Measurements from ENCODE around the gene CSRP1. TPM values are rescaled to one million over a fixed set of nuclear protein-coding genes. Genes with fewer than 3 reads are reported as not detected.

The CSRP1 gene
- total and polyA plus RNA-seq, 2 donors = 39.7 to 170 TPM

DNA sequence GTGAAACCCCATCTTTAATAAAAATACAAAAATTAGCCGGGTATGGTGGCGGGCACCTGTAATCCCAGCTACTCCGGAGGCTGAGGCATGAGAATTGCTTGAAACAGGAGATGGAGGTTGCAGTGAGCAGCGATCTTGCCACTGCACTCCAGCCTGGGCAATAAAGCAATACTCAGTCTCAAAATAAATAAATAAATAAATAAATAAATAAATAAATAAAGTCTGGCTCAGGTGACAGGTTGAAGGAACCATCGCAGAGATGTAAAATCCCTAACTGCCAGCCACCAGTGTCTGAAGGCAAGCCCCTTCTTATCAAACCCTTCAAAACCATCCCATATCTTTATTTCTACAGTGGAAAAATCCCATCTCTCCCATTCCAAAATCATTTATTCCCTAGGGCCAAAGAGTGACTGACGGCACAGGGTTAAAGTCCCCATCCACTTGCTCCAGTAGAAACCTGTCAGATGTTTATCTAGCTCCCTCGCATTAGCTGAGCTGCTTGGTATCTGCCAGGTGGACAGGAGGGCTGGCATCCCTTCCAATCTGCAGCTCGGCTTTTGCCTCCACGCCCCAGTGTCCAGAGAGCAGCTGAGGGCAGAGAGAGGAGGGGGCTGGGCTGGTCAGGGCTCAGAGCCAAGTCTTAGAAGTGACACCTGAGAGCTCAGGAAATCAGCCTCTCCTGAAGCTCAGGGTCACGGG, 5.0 kb downstream of the CSRP1 start:
- H3K27ac ChIP-seq (ENCODE audit: low read depth in 1 of 2, low read length in 1 of 2) = peak overlapping the region in 1 of 2 donors; percentile 21
- H3K4me1 ChIP-seq (ENCODE audit: control insufficient read depth in 2 of 2, insufficient read depth in 2 of 2, low read length in 2 of 2) = peaks cover 11 to 29% of the 10 kb centered on the region in 2 donors
- no peak for DNase-seq (ENCODE audit: low read depth in 6 of 9, low spot score in 9 of 9)
- 84% methylated on average over 10 of the region's 10 CpGs for WGBS
- H3K36me3 ChIP-seq (ENCODE audit: control insufficient read depth in 2 of 2, insufficient read depth in 2 of 2, low read length in 1 of 2) = peaks cover 0 to 6% of the 10 kb centered on the region in 2 donors
- no peaks in the 10 kb centered on the region for H3K27me3 ChIP-seq (ENCODE audit: control insufficient read depth in 2 of 2, insufficient read depth in 1 of 2, low read length in 1 of 2)
- H3K4me3 ChIP-seq (ENCODE audit: low read length in 2 of 2) = no peak overlapping the region
- H3K9me3 ChIP-seq (ENCODE audit: control insufficient read depth in 2 of 2, insufficient read depth in 1 of 2, low read length in 1 of 2) = no peaks in the 10 kb centered on the region

DNA sequence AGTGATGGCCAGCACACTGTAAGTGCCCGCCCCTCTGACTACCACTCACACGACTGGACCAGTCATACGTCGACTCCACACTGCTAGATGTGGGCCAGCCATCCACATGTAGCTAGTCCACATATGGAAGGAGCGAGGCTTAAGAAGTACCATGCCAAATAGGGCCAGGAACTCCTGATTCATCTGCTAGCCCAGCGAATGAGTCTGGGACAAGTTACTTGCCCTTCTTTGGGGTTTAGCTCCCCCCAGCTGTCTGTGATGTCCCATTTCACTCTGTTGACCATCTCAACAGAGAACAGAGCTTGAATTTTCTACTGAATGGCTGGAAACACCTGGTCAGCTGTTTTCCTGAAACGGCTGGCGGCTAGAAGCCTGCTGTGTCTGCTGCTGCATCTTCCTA, 5.8 kb downstream of the CSRP1 start:
- 98% methylated on average over 8 of the region's 8 CpGs for WGBS
- Histone ChIP-seq H3K4me1 (ENCODE audit: control insufficient read depth in 2 of 2, insufficient read depth in 2 of 2, low read length in 2 of 2) (peaks cover 8 to 24% of the 10 kb centered on the region in 2 donors), H3K4me3 (ENCODE audit: low read length in 2 of 2) (no peak overlapping the region), H3K27ac (ENCODE audit: low read depth in 1 of 2, low read length in 1 of 2) (no peak overlapping the region), H3K36me3 (ENCODE audit: control insufficient read depth in 2 of 2, insufficient read depth in 2 of 2, low read length in 1 of 2) (peaks cover 0 to 6% of the 10 kb centered on the region in 2 donors), H3K9me3 (ENCODE audit: control insufficient read depth in 2 of 2, insufficient read depth in 1 of 2, low read length in 1 of 2) (no peaks in the 10 kb centered on the region), H3K27me3 (ENCODE audit: control insufficient read depth in 2 of 2, insufficient read depth in 1 of 2, low read length in 1 of 2) (no peaks in the 10 kb centered on the region)
- DNase-seq (ENCODE audit: low read depth in 6 of 9, low spot score in 9 of 9) = no peak

DNA sequence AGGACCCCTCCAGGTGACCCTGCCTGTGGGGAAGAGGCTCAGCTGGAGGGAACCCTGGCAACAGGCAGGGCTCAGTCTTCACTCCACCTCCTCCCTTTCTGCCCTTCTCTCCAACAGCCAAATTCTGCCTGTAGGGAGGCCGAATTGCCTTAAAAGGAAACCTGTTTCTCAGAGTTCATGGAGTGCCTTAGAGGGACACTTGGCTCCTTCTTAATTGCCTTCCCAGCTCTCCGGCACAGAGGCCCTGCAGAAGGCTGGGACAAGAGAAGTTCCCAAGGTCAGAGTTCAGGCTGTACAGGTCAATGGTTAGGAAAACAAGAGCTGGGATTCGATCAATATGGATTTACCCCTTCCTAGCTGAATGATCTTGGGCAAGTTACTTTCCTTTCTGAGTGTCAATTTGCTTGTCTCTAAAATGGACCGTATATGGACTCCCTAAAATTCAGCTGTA, 6.2 kb downstream of the CSRP1 start:
- peaks cover 0 to 6% of the 10 kb centered on the region in 2 donors for H3K36me3 ChIP-seq (ENCODE audit: control insufficient read depth in 2 of 2, insufficient read depth in 2 of 2, low read length in 1 of 2)
- no peaks in the 10 kb centered on the region for H3K27me3 ChIP-seq (ENCODE audit: control insufficient read depth in 2 of 2, insufficient read depth in 1 of 2, low read length in 1 of 2)
- 98% methylated on average over 4 of the region's 4 CpGs for WGBS
- peaks cover 7 to 19% of the 10 kb centered on the region in 2 donors for H3K4me1 ChIP-seq (ENCODE audit: control insufficient read depth in 2 of 2, insufficient read depth in 2 of 2, low read length in 2 of 2)
- DNase-seq (ENCODE audit: low read depth in 6 of 9, low spot score in 9 of 9) = no peak
- no peak overlapping the region for H3K4me3 ChIP-seq (ENCODE audit: low read length in 2 of 2)
- no peaks in the 10 kb centered on the region for H3K9me3 ChIP-seq (ENCODE audit: control insufficient read depth in 2 of 2, insufficient read depth in 1 of 2, low read length in 1 of 2)
- H3K27ac ChIP-seq (ENCODE audit: low read depth in 1 of 2, low read length in 1 of 2) = peak overlapping the region in 1 of 2 donors; percentile 32

DNA sequence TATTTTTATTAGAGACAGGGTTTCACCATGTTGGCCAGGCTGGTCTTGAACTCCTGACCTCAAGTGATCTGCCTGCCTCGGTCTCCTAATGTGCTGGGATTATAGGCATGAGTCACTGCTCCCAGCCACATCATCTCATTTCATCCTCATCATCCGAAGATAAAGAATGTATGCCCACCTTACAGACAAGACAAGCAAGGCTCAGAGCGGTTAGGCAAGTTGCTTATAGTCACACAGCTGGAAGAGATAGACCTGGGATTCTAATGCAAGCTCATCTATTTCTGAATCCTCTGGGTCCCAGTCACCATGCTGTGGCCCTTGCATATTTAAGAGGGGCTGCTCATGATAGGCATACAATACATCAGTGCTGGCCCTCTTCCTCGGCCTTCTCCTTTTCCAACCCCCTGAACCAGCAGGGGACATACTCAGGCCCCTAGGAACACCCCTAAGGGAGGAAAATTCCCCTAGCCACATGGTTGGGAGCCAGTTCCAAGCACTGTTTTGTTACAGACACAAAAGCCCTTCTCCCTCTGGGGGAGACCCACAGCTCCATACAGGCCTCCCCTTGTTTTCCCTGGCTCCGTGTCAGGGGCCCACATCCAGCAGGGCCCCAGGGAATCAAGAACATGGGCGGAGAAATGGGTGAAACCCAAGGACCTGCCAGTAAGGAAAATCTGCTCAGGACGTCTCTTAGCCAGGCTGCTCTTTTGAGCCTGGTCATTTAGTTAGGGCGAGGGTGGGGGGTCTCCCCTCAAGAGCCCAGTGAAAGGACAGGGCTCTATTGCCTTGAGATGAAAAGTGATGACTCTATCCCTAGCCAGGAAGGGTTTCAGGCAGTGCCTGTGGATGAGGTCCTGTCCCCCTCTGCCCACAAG, 6.9 kb downstream of the CSRP1 start:
- Histone ChIP-seq H3K27ac (ENCODE audit: low read depth in 1 of 2, low read length in 1 of 2) (peak overlapping the region in 1 of 2 donors; percentile 32), H3K4me3 (ENCODE audit: low read length in 2 of 2) (no peak overlapping the region), H3K36me3 (ENCODE audit: control insufficient read depth in 2 of 2, insufficient read depth in 2 of 2, low read length in 1 of 2) (peaks cover 0 to 6% of the 10 kb centered on the region in 2 donors), H3K27me3 (ENCODE audit: control insufficient read depth in 2 of 2, insufficient read depth in 1 of 2, low read length in 1 of 2) (no peaks in the 10 kb centered on the region), H3K4me1 (ENCODE audit: control insufficient read depth in 2 of 2, insufficient read depth in 2 of 2, low read length in 2 of 2) (peaks cover 2 to 13% of the 10 kb centered on the region in 2 donors), H3K9me3 (ENCODE audit: control insufficient read depth in 2 of 2, insufficient read depth in 1 of 2, low read length in 1 of 2) (no peaks in the 10 kb centered on the region)
- no peak for DNase-seq (ENCODE audit: low read depth in 6 of 9, low spot score in 9 of 9)
- WGBS = 96% methylated on average over 8 of the region's 8 CpGs

DNA sequence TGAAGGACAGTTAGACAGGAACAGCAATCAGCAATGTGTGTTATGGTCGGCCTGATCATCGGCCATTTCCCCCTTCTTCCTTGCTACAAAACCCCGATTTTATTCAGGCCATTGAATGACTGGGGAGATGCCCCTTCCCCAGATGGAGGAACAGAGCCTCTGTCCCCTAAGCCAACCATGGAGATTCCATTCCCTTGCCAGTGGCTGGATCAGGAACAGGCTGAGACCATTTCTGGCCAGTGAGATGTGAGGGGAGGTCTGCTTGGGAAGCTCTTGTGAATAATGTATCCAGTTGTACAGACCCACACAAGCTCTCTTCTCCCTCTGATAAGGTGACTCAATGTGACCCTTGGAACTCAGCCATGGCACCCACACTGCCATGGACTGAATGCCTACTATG, 7.7 kb downstream of the CSRP1 start:
- Histone ChIP-seq H3K27me3 (ENCODE audit: control insufficient read depth in 2 of 2, insufficient read depth in 1 of 2, low read length in 1 of 2) (no peaks in the 10 kb centered on the region), H3K4me1 (ENCODE audit: control insufficient read depth in 2 of 2, insufficient read depth in 2 of 2, low read length in 2 of 2) (peaks cover 2 to 20% of the 10 kb centered on the region in 2 donors), H3K27ac (ENCODE audit: low read depth in 1 of 2, low read length in 1 of 2) (no peak overlapping the region), H3K36me3 (ENCODE audit: control insufficient read depth in 2 of 2, insufficient read depth in 2 of 2, low read length in 1 of 2) (peaks cover 0 to 6% of the 10 kb centered on the region in 2 donors), H3K4me3 (ENCODE audit: low read length in 2 of 2) (no peak overlapping the region), H3K9me3 (ENCODE audit: control insufficient read depth in 2 of 2, insufficient read depth in 1 of 2, low read length in 1 of 2) (no peaks in the 10 kb centered on the region)
- no peak for DNase-seq (ENCODE audit: low read depth in 6 of 9, low spot score in 9 of 9)
- WGBS = 97% methylated on average over 3 of the region's 3 CpGs

DNA sequence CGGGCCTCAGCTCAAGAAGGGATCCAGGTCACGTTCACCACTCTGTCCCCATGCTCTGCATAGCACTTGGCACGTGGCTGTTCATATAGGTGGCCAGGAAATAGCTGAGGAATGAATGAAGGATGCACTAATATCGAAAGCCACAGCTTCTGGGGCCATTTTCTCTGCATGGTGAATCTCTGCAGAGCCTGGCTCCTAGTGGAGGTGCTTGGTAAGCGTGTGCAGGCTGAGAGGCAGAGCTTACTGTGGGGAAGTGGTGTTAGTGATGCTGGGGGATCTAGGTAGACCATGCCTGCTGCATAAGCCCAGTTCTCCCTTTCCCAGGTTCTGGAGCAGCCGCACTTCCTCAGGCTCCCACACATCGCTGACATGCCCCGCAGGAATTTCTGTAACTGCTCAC, 8.3 kb downstream of the CSRP1 start:
- no peak overlapping the region for H3K4me3 ChIP-seq (ENCODE audit: low read length in 2 of 2)
- 98% methylated on average over 8 of the region's 8 CpGs for WGBS
- H3K36me3 ChIP-seq (ENCODE audit: control insufficient read depth in 2 of 2, insufficient read depth in 2 of 2, low read length in 1 of 2) = peaks cover 0 to 7% of the 10 kb centered on the region in 2 donors
- DNase-seq (ENCODE audit: low read depth in 6 of 9, low spot score in 9 of 9) = no peak
- no peaks in the 10 kb centered on the region for H3K9me3 ChIP-seq (ENCODE audit: control insufficient read depth in 2 of 2, insufficient read depth in 1 of 2, low read length in 1 of 2)
- no peak overlapping the region for H3K27ac ChIP-seq (ENCODE audit: low read depth in 1 of 2, low read length in 1 of 2)
- peaks cover 2 to 22% of the 10 kb centered on the region in 2 donors for H3K4me1 ChIP-seq (ENCODE audit: control insufficient read depth in 2 of 2, insufficient read depth in 2 of 2, low read length in 2 of 2)
- H3K27me3 ChIP-seq (ENCODE audit: control insufficient read depth in 2 of 2, insufficient read depth in 1 of 2, low read length in 1 of 2) = no peaks in the 10 kb centered on the region

DNA sequence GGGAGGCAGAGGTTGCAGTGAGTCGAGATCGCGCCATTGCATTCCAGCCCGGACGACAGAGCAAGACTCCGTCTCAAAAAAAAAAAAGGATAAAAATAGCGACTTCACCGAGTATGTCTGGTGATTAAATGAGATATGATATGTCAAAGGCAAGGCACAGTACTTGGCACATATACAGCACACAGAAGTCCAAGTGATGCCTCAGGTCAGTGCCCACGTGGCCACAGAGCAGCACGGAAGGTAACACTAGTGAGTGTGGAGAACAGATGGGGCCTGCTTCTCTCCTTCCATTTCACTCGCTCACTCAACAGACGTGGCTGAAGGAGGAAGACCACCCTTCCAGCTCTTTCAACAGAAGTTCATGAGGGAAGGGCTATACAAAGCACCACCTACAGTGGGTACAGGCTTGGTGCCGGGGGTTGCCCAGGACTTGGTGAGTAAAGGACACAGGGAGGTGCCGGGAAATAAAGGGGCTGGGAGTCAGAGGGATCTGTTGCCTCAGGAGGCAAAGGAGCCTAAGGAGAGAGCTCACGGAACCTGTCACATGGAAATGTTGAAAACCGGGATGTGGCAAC, 8.9 kb downstream of the CSRP1 start:
- WGBS = 97% methylated on average over 16 of the region's 16 CpGs
- Histone ChIP-seq H3K4me3 (ENCODE audit: low read length in 2 of 2) (no peak overlapping the region), H3K27me3 (ENCODE audit: control insufficient read depth in 2 of 2, insufficient read depth in 1 of 2, low read length in 1 of 2) (no peaks in the 10 kb centered on the region), H3K36me3 (ENCODE audit: control insufficient read depth in 2 of 2, insufficient read depth in 2 of 2, low read length in 1 of 2) (peaks cover 0 to 8% of the 10 kb centered on the region in 2 donors), H3K27ac (ENCODE audit: low read depth in 1 of 2, low read length in 1 of 2) (no peak overlapping the region), H3K4me1 (ENCODE audit: control insufficient read depth in 2 of 2, insufficient read depth in 2 of 2, low read length in 2 of 2) (peaks cover 2 to 22% of the 10 kb centered on the region in 2 donors), H3K9me3 (ENCODE audit: control insufficient read depth in 2 of 2, insufficient read depth in 1 of 2, low read length in 1 of 2) (peaks cover 0 to under 1% of the 10 kb centered on the region in 2 donors)
- DNase-seq (ENCODE audit: low read depth in 6 of 9, low spot score in 9 of 9) = no peak

DNA sequence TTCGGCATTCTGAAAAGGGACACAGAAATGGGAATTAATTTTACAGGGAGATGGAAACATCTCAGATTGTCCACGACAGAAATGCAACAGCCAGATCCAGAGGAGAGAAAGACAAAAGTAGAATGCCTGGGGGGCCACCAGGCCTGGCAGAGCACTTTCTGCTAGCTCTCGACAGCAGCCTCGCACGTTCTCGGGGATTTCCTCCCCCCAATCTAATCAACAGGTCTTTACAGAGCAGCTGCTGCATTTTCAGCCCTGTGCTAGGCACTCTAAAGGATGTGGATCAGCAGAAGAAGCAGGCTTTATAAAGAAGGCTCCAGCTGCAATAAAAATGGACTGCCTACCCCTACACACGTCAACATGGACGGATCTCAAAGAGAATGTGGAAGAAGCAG, 10.6 kb downstream of the CSRP1 start:
- Histone ChIP-seq H3K4me3 (ENCODE audit: low read length in 2 of 2) (no peak overlapping the region), H3K9me3 (ENCODE audit: control insufficient read depth in 2 of 2, insufficient read depth in 1 of 2, low read length in 1 of 2) (peaks cover 0 to 4% of the 10 kb centered on the region in 2 donors), H3K4me1 (ENCODE audit: control insufficient read depth in 2 of 2, insufficient read depth in 2 of 2, low read length in 2 of 2) (peaks cover 0 to 22% of the 10 kb centered on the region in 2 donors), H3K27ac (ENCODE audit: low read depth in 1 of 2, low read length in 1 of 2) (peak overlapping the region in 1 of 2 donors; percentile 46), H3K36me3 (ENCODE audit: control insufficient read depth in 2 of 2, insufficient read depth in 2 of 2, low read length in 1 of 2) (peaks cover 0 to 8% of the 10 kb centered on the region in 2 donors), H3K27me3 (ENCODE audit: control insufficient read depth in 2 of 2, insufficient read depth in 1 of 2, low read length in 1 of 2) (no peaks in the 10 kb centered on the region)
- DNase-seq (ENCODE audit: low read depth in 6 of 9, low spot score in 9 of 9) = no peak
- 96% methylated on average over 8 of the region's 8 CpGs for WGBS

Data from thymus (tissue), 11 donors.